ENCODE results near the gene CDC73. TPM values are rescaled to one million over a fixed set of nuclear protein-coding genes. Genes with fewer than 3 reads are reported as not detected.

CDC73 gene
- total and polyA plus RNA-seq, 2 experiments from 2014 or later: 32.4 to 33.9 TPM

DNA sequence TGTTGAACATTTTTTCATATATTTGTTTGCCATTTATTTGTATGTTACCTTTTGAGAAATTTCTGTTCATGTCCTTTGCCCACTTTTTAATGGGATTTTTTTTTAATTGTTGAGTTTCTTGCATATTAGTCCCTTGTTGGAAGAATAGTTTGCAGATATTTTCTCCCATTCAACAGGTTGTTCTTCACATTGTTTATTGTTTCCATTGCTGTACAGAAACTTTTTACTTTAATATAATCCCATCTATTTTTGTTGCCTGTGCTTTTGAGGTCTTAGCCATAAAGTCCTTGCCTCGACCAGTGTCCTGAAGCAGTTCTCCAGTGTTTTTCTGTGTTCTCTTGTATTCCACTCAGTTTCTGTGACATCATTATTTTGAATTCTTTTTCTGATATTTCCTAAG is 118.8 kb downstream of the CDC73 start:
- no peak overlapping the region for H3K27ac ChIP-seq

DNA sequence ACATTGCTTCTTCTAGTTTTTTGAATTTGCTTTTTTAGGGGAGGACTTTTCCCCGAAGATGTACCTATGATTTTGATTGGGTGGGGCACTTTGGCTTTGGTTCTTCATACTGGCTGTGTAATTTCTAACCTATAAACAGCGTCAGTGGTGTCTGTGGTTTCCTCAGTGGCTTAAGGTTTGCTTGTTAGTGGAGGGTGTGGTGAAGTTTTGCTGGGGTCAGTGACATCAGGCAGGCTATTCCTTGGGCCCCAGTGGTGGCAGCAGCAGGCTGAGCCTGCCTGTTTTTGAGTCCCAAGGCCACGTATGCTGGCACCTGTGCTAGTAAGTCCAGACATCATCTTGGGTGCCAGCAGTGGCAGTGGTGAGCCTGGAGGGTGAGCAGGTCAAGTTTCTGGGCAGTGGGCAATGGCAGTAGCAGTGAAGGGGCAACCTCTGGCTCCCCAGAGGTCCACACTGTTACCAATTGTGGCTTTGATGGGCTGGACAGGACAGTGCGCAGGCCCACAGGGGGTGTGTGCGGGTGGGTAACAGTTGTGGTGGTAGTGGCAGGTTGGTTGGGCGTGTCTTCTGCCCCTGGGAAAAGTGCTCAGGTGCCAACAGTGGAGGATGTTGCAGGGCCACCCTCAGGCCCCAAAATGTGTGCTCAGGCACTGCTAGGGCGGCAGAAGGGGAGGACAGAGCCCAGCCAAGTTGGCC is 119.4 kb downstream of the CDC73 start:
- no peaks in the 10 kb centered on the region for H4K20me1 ChIP-seq (ENCODE audit: insufficient read depth, poor library complexity, severe bottlenecking)
- H3K36me3 ChIP-seq (replicated peaks; ENCODE audit: insufficient read depth, low read depth): no peaks in the 10 kb centered on the region
- TF ChIP-seq, protein P1, sequence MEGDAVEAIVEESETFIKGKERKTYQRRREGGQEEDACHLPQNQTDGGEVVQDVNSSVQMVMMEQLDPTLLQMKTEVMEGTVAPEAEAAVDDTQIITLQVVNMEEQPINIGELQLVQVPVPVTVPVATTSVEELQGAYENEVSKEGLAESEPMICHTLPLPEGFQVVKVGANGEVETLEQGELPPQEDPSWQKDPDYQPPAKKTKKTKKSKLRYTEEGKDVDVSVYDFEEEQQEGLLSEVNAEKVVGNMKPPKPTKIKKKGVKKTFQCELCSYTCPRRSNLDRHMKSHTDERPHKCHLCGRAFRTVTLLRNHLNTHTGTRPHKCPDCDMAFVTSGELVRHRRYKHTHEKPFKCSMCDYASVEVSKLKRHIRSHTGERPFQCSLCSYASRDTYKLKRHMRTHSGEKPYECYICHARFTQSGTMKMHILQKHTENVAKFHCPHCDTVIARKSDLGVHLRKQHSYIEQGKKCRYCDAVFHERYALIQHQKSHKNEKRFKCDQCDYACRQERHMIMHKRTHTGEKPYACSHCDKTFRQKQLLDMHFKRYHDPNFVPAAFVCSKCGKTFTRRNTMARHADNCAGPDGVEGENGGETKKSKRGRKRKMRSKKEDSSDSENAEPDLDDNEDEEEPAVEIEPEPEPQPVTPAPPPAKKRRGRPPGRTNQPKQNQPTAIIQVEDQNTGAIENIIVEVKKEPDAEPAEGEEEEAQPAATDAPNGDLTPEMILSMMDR (IDR thresholded peaks at IDR 0.05; ENCODE audit: poor library complexity): no peak
- TF ChIP-seq EZH2 (IDR thresholded peaks at IDR 0.05; ENCODE audit: borderline replicate concordance) (no peak), EZH2phosphoT487 (IDR thresholded peaks at IDR 0.05; ENCODE audit: low read depth, severe bottlenecking, unreplicated experiment) (no peak)
- no peaks in the 10 kb centered on the region for H3K27me3 ChIP-seq
- H2AFZ ChIP-seq: no peak overlapping the region
- no peak for DNase-seq (ENCODE audit: low spot score)
- no peaks in the 10 kb centered on the region for H3K9me3 ChIP-seq (ENCODE audit: low read depth)
- H3K9me2 ChIP-seq (replicated peaks; ENCODE audit: insufficient read depth): no peaks in the 10 kb centered on the region
- no peaks in the 10 kb centered on the region for H3K79me2 ChIP-seq
- 99% methylated on average over 7 of the region's 7 CpGs for WGBS (ENCODE audit: low lambda C conversion rate, missing lambda C conversion rate)
- no peak overlapping the region for H3K27ac ChIP-seq
- no peaks in the 10 kb centered on the region for H3K4me1 ChIP-seq (ENCODE audit: insufficient read depth)
- no peak overlapping the region for H3K4me3 ChIP-seq
- H3K4me2 ChIP-seq: no peak overlapping the region

More for the DNA sequence above, 118.8 kb downstream of the CDC73 start:
- 100% methylated on average over 1 of the region's 1 CpG for WGBS (ENCODE audit: low lambda C conversion rate, missing lambda C conversion rate)
- Histone ChIP-seq H3K4me1 (ENCODE audit: insufficient read depth) (no peaks in the 10 kb centered on the region), H3K9me2 (replicated peaks; ENCODE audit: insufficient read depth) (no peaks in the 10 kb centered on the region), H2AFZ (no peak overlapping the region), H3K79me2 (no peaks in the 10 kb centered on the region), H4K20me1 (ENCODE audit: insufficient read depth, poor library complexity, severe bottlenecking) (no peaks in the 10 kb centered on the region), H3K4me3 (no peak overlapping the region), H3K36me3 (replicated peaks; ENCODE audit: insufficient read depth, low read depth) (no peaks in the 10 kb centered on the region), H3K9me3 (ENCODE audit: low read depth) (no peaks in the 10 kb centered on the region), H3K4me2 (no peak overlapping the region), H3K27me3 (no peaks in the 10 kb centered on the region)
- TF ChIP-seq EZH2 (IDR thresholded peaks at IDR 0.05; ENCODE audit: borderline replicate concordance): no peak
- TF ChIP-seq, protein P1 (IDR thresholded peaks at IDR 0.05; ENCODE audit: poor library complexity): no peak
- TF ChIP-seq EZH2phosphoT487 (IDR thresholded peaks at IDR 0.05; ENCODE audit: low read depth, severe bottlenecking, unreplicated experiment): no peak
- no peak for DNase-seq (ENCODE audit: low spot score)

DNA sequence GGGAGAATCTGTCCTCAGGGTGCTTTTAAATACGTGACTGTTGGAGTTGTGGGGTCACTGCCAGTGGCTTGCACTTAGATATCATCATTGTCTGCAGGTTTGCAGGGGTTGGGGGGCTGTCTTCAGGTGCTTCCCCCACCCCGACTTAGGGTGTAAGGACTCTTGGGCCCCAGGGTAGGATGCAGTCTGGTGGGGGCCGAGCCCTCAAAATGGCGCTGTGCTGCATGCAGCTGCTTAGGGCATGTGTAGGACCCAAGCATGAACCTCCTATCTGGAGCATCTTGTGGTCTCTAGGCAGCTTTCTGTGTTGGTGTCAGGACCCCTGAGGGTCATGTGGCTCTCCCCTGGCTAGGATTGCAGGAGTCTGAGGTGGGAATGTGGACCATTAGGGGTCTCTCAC is 120.2 kb downstream of the CDC73 start:
- Histone ChIP-seq H3K9me2 (replicated peaks; ENCODE audit: insufficient read depth) (no peaks in the 10 kb centered on the region), H3K9me3 (ENCODE audit: low read depth) (no peaks in the 10 kb centered on the region), H2AFZ (no peak overlapping the region), H3K27me3 (no peaks in the 10 kb centered on the region), H3K4me1 (ENCODE audit: insufficient read depth) (no peaks in the 10 kb centered on the region), H3K4me3 (no peak overlapping the region), H3K4me2 (no peak overlapping the region), H3K27ac (no peak overlapping the region), H4K20me1 (ENCODE audit: insufficient read depth, poor library complexity, severe bottlenecking) (no peaks in the 10 kb centered on the region), H3K79me2 (no peaks in the 10 kb centered on the region), H3K36me3 (replicated peaks; ENCODE audit: insufficient read depth, low read depth) (no peaks in the 10 kb centered on the region)
- DNase-seq (ENCODE audit: low spot score): no peak
- TF ChIP-seq, protein P1 (IDR thresholded peaks at IDR 0.05; ENCODE audit: poor library complexity): no peak
- TF ChIP-seq EZH2phosphoT487 (IDR thresholded peaks at IDR 0.05; ENCODE audit: low read depth, severe bottlenecking, unreplicated experiment) (no peak), EZH2 (IDR thresholded peaks at IDR 0.05; ENCODE audit: borderline replicate concordance) (no peak)
- WGBS (ENCODE audit: low lambda C conversion rate, missing lambda C conversion rate): 99% methylated on average over 4 of the region's 4 CpGs

All from hepatocyte (in vitro differentiated cells).